ENCODE data around the gene GTPBP1. TPM values are rescaled to one million over a fixed set of nuclear protein-coding genes. Genes with fewer than 3 reads are reported as not detected.

The GTPBP1 gene
- total and polyA plus RNA-seq, 2 donors (not counting 1 experiment from before 2014, with no cell fraction given) = 77.8 to 174 TPM

- ChIA-PET POLR2A (no interaction called here), CTCF (interaction anchor here (0.6 to 2.0 kb wide), 14 partner anchors 9 to 278 kb away, joined by 3 to 10 read pairs (median 4); partner anchors contain the start of genes GTPBP1 and NPTXR)
- H3K9me3 Mint-ChIP-seq (ENCODE audit: insufficient read depth) = no peaks in the 10 kb centered on the region
- DNase-seq (peak; percentile 58), ATAC-seq (ENCODE audit: low read depth) (peak; percentile 62)
- Histone ChIP-seq H3K9ac (ENCODE audit: low read length) (no peak overlapping the region), H3K79me2 (ENCODE audit: control insufficient read depth, insufficient read depth, low read length) (peaks cover 37% of the 10 kb centered on the region), H3K27ac (ENCODE audit: low read length in 2 of 2) (no peak overlapping the region), H3K36me3 (replicated peaks in 1 of 2; ENCODE audit: control extremely low read depth in 1 of 2, control insufficient read depth in 1 of 2, extremely low read depth in 1 of 2, insufficient read depth in 2 of 2, low read length in 1 of 2) (peaks cover 8 to 95% of the 10 kb centered on the region in 2 experiments), H3K4me1 (ENCODE audit: control insufficient read depth in 2 of 2, insufficient read depth in 2 of 2, low read length in 2 of 2) (no peaks in the 10 kb centered on the region), H3K4me2 (replicated peaks; ENCODE audit: low read depth, low read length, poor library complexity, severe bottlenecking) (no peak overlapping the region), H4K20me1 (ENCODE audit: control insufficient read depth, insufficient read depth, low read length, poor library complexity, severe bottlenecking) (peaks cover 60% of the 10 kb centered on the region), H3K9me3 (ENCODE audit: control extremely low read depth in 1 of 3, control insufficient read depth in 2 of 3, insufficient read depth in 1 of 3, low read length in 2 of 3) (no peaks in the 10 kb centered on the region), H2AFZ (ENCODE audit: insufficient read depth, low read depth, low read length, poor library complexity, severe bottlenecking) (no peak overlapping the region), H3K4me3 (ENCODE audit: control extremely low read depth in 1 of 5, extremely low read depth in 1 of 5, insufficient read depth in 1 of 5, low read depth in 2 of 5, low read length in 4 of 5) (no peak overlapping the region), H3K27me3 (replicated peaks in 1 of 4; ENCODE audit: control extremely low read depth in 1 of 4, control insufficient read depth in 3 of 4, insufficient read depth in 4 of 4, low read length in 3 of 4) (no peaks in the 10 kb centered on the region)
- H3K4me1 Mint-ChIP-seq = peaks cover 2% of the 10 kb centered on the region
- TF ChIP-seq CTCF (IDR thresholded peaks at IDR 0.05) = peak; percentile 78
- no peak for TF ChIP-seq EZH2 (IDR thresholded peaks at IDR 0.05; ENCODE audit: borderline replicate concordance, insufficient read depth, low read depth, low read length, poor library complexity, severe bottlenecking)
- peak overlapping the region; percentile 12 for H3K27ac Mint-ChIP-seq
- WGBS (ENCODE audit: insufficient coverage) = 94% methylated on average over 3 of the region's 3 CpGs
- H3K4me3 Mint-ChIP-seq = no peak overlapping the region
- H3K27me3 Mint-ChIP-seq = no peaks in the 10 kb centered on the region
- intact Hi-C loops (cut with micrococcal nuclease) = no loop called here
Observed at GRCh38 chr22:38724926-38725571, 19.3 kb downstream of the GTPBP1 start.

- POLR2A ChIA-PET = interaction anchor here (0.6 kb wide), 1 partner anchor 29 kb away, joined by 5 read pairs; no protein-coding TSS in a partner anchor
Observed at GRCh38 chr22:38725900-38726655, 20.3 kb downstream of the GTPBP1 start.

More at GRCh38 chr22:38725900-38726655, 20.3 kb downstream of the GTPBP1 start:
- intact Hi-C loops (cut with micrococcal nuclease) = no loop called here
- WGBS (ENCODE audit: insufficient coverage) = over 99% methylated on average over 14 of the region's 18 CpGs
- no peak overlapping the region for H2AFZ ChIP-seq (ENCODE audit: insufficient read depth, low read depth, low read length, poor library complexity, severe bottlenecking)
- no peak overlapping the region for H3K9ac ChIP-seq (ENCODE audit: low read length)
- H3K4me1 ChIP-seq (ENCODE audit: control insufficient read depth in 2 of 2, insufficient read depth in 2 of 2, low read length in 2 of 2) = no peaks in the 10 kb centered on the region
- no peak overlapping the region for H3K27ac ChIP-seq (ENCODE audit: low read length in 2 of 2)
- Mint-ChIP-seq H3K4me1 (peaks cover 2% of the 10 kb centered on the region), H3K9me3 (ENCODE audit: insufficient read depth) (no peaks in the 10 kb centered on the region), H3K27me3 (no peaks in the 10 kb centered on the region), H3K27ac (no peak overlapping the region), H3K4me3 (no peak overlapping the region)
- CTCF ChIA-PET = interaction anchor here (1.1 to 2.0 kb wide), 3 partner anchors 11 to 674 kb away, joined by 4 to 8 read pairs (median 4); no protein-coding TSS in a partner anchor
- no peaks in the 10 kb centered on the region for H3K9me3 ChIP-seq (ENCODE audit: control extremely low read depth in 1 of 3, control insufficient read depth in 2 of 3, insufficient read depth in 1 of 3, low read length in 2 of 3)
- TF ChIP-seq CTCF (IDR thresholded peaks at IDR 0.05) = no peak
- no peak for TF ChIP-seq EZH2 (IDR thresholded peaks at IDR 0.05; ENCODE audit: borderline replicate concordance, insufficient read depth, low read depth, low read length, poor library complexity, severe bottlenecking)
- H4K20me1 ChIP-seq (ENCODE audit: control insufficient read depth, insufficient read depth, low read length, poor library complexity, severe bottlenecking) = peaks cover 65% of the 10 kb centered on the region
- H3K4me2 ChIP-seq (replicated peaks; ENCODE audit: low read depth, low read length, poor library complexity, severe bottlenecking) = no peak overlapping the region
- H3K4me3 ChIP-seq (ENCODE audit: control extremely low read depth in 1 of 5, extremely low read depth in 1 of 5, insufficient read depth in 1 of 5, low read depth in 2 of 5, low read length in 4 of 5) = no peak overlapping the region
- no peak for DNase-seq
- no peak for ATAC-seq (ENCODE audit: low read depth)
- H3K27me3 ChIP-seq (replicated peaks in 1 of 4; ENCODE audit: control extremely low read depth in 1 of 4, control insufficient read depth in 3 of 4, insufficient read depth in 4 of 4, low read length in 3 of 4) = no peaks in the 10 kb centered on the region
- peaks cover 32% of the 10 kb centered on the region for H3K79me2 ChIP-seq (ENCODE audit: control insufficient read depth, insufficient read depth, low read length)
- peaks cover 8 to 99% of the 10 kb centered on the region in 2 experiments for H3K36me3 ChIP-seq (replicated peaks in 1 of 2; ENCODE audit: control extremely low read depth in 1 of 2, control insufficient read depth in 1 of 2, extremely low read depth in 1 of 2, insufficient read depth in 2 of 2, low read length in 1 of 2)
